ENCODE results near the gene UBXN1. TPM values are rescaled to one million over a fixed set of nuclear protein-coding genes. Genes with fewer than 3 reads are reported as not detected.

UBXN1 gene
- total RNA-seq, 1 experiment from 2014 or later = 135 TPM

DNA sequence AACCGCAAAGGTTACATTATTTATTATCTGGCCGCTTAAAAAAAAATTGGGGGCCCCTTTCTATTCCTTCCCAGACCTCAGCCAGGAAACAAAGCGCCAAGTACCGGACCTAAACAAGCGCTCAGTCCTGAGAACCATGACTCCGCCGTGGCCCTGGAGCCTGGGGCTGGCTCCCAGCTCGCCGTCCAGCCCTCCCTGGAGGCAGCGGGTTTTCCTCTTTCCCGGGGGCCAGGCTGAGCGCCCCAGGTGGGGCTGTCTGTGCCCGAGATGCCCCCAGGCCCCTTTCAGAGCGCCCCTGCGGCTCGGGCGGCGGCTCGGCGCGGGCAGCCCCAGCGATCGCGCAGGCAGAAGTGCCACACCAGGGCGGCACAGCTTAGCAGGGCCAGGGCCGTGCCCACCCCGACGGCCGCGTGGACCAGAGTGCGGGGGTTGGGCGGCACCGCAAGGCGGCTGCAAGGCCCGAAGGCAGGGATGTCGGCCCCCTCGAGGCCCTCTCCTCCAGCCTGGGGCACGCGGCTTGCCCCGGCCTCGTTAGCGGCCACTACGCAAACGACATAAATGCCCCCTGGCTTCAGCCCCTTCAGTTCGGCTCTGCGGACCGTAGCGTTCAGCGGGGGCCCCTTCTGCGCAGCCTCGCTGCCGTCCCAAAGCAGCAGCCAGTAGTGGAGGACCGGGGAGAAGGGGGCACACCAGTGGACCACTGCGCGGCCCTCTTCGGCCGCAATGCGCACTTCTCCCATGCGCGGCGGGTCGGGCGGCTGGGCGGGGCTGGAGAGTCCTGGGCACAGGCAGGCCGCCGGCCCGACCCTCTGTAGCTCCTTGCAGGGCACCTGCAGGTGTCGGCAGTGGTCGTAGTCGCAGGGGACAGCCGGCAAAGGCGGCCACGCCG is 8.9 kb upstream of the UBXN1 start:
- ChIA-PET CTCF (interaction anchor here (0.9 to 3.0 kb wide), 4 partner anchors 16 to 145 kb away, joined by 3 to 10 read pairs (median 5); partner anchors contain the start of genes HNRNPUL2, LBHD1 and TMEM179B), POLR2A (interaction anchor here (0.6 to 2.2 kb wide), 6 partner anchors 16 to 249 kb away, joined by 3 to 9 read pairs (median 8); partner anchors contain the start of genes BSCL2, C11orf98, CSKMT and GNG3)
- peak; percentile 41 for DNase-seq (ENCODE audit: low spot score)
- H3K4me3 Mint-ChIP-seq = peak overlapping the region; percentile 40
- peaks cover 9% of the 10 kb centered on the region; the same call in 1 of the 2 replicates for H3K4me1 Mint-ChIP-seq
- H3K36me3 Mint-ChIP-seq = peaks cover 18% of the 10 kb centered on the region
- peak overlapping the region; percentile 47; the same call in 1 of the 2 replicates for H3K27ac Mint-ChIP-seq
- H3K27me3 Mint-ChIP-seq (ENCODE audit: low read depth) = no peaks in the 10 kb centered on the region
- TF ChIP-seq ZNF396 (CRISPR knock-in tag; IDR thresholded peaks at IDR 0.05; ENCODE audit: borderline replicate concordance) (no peak), FOXP1 (CRISPR knock-in tag; IDR thresholded peaks at IDR 0.05; ENCODE audit: borderline replicate concordance) (peak; percentile 50; the same call in 1 of the 2 replicates)
- no peaks in the 10 kb centered on the region for H3K9me3 Mint-ChIP-seq
- ATAC-seq = peak; percentile 65

DNA sequence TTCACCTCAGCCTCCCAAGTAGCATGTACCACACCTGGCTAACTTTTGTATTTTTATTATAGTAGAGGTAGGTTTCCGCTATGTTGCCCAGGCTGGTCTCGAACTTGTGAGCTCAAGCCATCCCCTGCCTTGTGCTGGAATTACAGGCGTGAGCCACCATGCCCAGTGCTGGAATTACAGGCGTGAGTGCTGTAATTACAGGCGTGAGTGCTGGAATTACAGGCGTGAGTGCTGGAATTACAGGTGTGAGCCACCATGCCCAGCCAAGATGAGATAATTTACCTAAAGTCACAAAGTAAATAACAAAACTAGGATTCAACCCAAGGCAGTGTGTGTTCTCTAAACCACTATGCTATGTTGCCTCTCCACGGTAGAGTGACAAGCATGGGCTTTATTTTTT is 3.6 kb upstream of the UBXN1 start:
- no peak overlapping the region for H3K4me3 Mint-ChIP-seq
- H3K4me1 Mint-ChIP-seq = peaks cover 12% of the 10 kb centered on the region
- DNase-seq (ENCODE audit: low spot score) (no peak), ATAC-seq (no peak)
- H3K27ac Mint-ChIP-seq = no peak overlapping the region
- TF ChIP-seq JUN (CRISPR knock-in tag; IDR thresholded peaks at IDR 0.05) = no peak
- peaks cover 7% of the 10 kb centered on the region for H3K36me3 Mint-ChIP-seq
- CTCF ChIA-PET = no interaction called here
- no peaks in the 10 kb centered on the region for H3K9me3 Mint-ChIP-seq
- no peaks in the 10 kb centered on the region for H3K27me3 Mint-ChIP-seq (ENCODE audit: low read depth)
- POLR2A ChIA-PET = interaction anchor here (0.6 kb wide), 1 partner anchor 11 kb away, joined by 3 read pairs; the partner anchor contains the start of gene UQCC3

DNA sequence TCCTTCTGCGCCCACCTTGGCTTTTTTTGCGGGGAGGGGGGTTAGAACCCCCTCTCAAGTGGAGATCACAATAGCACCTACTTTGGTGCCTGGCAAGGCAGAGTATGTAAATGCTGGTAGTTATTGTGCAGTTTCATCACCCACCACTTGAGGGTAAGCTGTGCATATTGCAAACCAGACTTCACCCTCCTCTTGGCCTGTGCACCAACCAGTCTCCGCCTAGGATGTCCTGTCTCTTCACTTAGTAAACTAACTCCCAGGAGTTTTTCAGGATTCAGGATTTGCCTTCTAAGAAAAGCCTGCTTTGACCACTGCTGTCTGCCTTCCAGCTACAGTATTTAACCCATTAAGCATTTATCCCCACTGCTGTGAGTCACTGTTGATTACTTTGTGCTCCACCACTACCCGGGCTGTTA is 2.0 kb upstream of the UBXN1 start:
- Mint-ChIP-seq H3K4me3 (no peak overlapping the region), H3K4me1 (peaks cover 20% of the 10 kb centered on the region), H3K27ac (no peak overlapping the region), H3K36me3 (peaks cover 19% of the 10 kb centered on the region), H3K9me3 (no peaks in the 10 kb centered on the region), H3K27me3 (ENCODE audit: low read depth) (no peaks in the 10 kb centered on the region)
- DNase-seq (ENCODE audit: low spot score) (no peak), ATAC-seq (peak; percentile 58)
- ChIA-PET POLR2A (interaction anchor here (0.8 to 1.3 kb wide), 2 partner anchors 28 to 89 kb away, joined by 3 read pairs; partner anchors contain the start of gene INTS5), CTCF (interaction anchor here (0.6 to 3.6 kb wide), 15 partner anchors 9 to 286 kb away, joined by 3 to 21 read pairs (median 5); partner anchors contain the start of genes B3GAT3, BSCL2, C11orf98 and CSKMT)
- TF ChIP-seq ESRRA (CRISPR knock-in tag; IDR thresholded peaks at IDR 0.05; ENCODE audit: borderline replicate concordance) = no peak
- peak; percentile 62; the same call in 1 of the 2 replicates for TF ChIP-seq GABPB1 (CRISPR knock-in tag; IDR thresholded peaks at IDR 0.05)

DNA sequence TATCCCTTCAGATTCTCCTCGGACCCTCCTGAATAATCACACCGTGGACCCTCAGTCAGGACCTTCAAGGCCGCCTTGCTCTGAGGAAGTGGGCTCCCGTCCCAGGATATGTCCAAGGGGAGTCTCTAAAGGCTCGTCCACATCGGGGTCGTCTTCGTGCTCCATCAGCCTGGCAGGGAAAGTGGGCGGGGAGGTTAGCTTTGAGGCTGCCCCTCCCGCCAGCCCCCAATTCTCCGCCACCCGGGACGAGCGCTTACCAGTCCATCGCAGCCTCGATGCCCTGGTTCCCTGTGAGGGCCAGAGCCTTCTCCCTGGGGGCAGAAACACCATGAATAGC is 472 bp downstream of the UBXN1 start:
- POLR2A ChIA-PET = interaction anchor here (1.3 kb wide), 1 partner anchor 11 kb away, joined by 6 read pairs; no protein-coding TSS in a partner anchor
- Mint-ChIP-seq H3K4me3 (peak overlapping the region; percentile 87), H3K27me3 (ENCODE audit: low read depth) (no peaks in the 10 kb centered on the region), H3K27ac (peak overlapping the region; percentile 90), H3K4me1 (peaks cover 20% of the 10 kb centered on the region), H3K36me3 (peaks cover 31% of the 10 kb centered on the region), H3K9me3 (no peaks in the 10 kb centered on the region)
- 0 out of 2 replicates have a peak, but pooled peaks have one; percentile 9 for TF ChIP-seq KAT7 (CRISPR knock-in tag; IDR thresholded peaks at IDR 0.05; ENCODE audit: borderline replicate concordance)
- TF ChIP-seq, protein P1, sequence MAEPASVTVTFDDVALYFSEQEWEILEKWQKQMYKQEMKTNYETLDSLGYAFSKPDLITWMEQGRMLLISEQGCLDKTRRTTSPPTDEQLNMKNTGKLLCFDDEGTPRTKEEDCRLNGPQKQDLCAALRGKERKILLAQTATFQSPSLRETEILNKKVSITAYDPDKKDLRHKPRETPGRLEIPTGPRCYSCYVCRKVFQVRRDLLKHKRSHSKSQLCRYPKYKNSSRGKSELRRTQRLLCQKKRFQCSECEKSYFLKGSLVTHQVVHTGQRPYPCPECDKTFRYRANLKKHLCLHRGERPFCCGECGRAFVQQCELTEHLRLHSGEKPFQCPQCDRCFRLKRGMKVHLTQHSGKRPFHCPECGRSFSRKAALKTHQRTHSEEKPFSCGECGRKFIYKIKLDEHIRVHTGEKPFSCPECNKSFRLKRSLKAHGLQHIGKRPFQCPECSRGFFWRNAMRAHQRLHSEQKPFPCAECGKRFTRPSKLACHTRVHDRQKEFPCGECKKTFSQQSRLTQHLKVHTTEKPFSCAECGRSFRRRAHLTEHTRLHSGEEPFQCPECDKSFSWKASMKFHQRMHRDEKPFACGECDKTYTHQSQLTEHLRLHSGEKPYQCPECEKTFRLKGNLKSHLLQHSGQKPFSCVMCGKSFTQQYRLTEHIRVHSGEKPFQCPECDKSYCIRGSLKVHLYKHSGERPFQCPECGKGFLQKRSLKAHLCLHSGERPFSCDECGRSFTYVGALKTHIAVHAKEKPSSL (CRISPR knock-in tag; conservative IDR thresholded peaks at IDR 0.05) = no peak
- TF ChIP-seq, protein P2, sequence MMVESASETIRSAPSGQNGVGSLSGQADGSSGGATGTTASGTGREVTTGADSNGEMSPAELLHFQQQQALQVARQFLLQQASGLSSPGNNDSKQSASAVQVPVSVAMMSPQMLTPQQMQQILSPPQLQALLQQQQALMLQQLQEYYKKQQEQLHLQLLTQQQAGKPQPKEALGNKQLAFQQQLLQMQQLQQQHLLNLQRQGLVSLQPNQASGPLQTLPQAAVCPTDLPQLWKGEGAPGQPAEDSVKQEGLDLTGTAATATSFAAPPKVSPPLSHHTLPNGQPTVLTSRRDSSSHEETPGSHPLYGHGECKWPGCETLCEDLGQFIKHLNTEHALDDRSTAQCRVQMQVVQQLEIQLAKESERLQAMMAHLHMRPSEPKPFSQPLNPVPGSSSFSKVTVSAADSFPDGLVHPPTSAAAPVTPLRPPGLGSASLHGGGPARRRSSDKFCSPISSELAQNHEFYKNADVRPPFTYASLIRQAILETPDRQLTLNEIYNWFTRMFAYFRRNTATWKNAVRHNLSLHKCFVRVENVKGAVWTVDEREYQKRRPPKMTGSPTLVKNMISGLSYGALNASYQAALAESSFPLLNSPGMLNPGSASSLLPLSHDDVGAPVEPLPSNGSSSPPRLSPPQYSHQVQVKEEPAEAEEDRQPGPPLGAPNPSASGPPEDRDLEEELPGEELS (CRISPR knock-in tag; IDR thresholded peaks at IDR 0.05) = no peak
- no peak for TF ChIP-seq HMGA2 (CRISPR knock-in tag; IDR thresholded peaks at IDR 0.05)
- DNase-seq (ENCODE audit: low spot score) = no peak
- CTCF ChIA-PET = interaction anchor here (3.6 kb wide), 1 partner anchor 11 kb away, joined by 21 read pairs; the partner anchor contains the start of gene LRRN4CL
- ATAC-seq = peak; percentile 7; the same call in 1 of the 2 replicates
